ENCODE measurements around the gene KLF17.
A peak's percentile ranks its signal among the peaks of the same experiment; 100 is the strongest.
"Not testable (repeated sequence)": the region's sequence is repeated elsewhere in the genome, so short reads cannot be mapped to it uniquely, and the experiment has no call there.

The KLF17 gene

GRCh38 chr1:44111861-44112260, 6.8 kb upstream of the KLF17 start:
- no peaks in the 10 kb centered on the region for H3K36me3 ChIP-seq (ENCODE audit: control insufficient read depth, insufficient read depth, low read length)
- WGBS (ENCODE audit: extremely low coverage, insufficient coverage, low lambda C conversion rate) = no CpG with 5 or more reads among the region's 4 CpGs
- no peak overlapping the region for H3K27ac ChIP-seq (ENCODE audit: low read depth, low read length)
- no peak overlapping the region for H3K23ac ChIP-seq (ENCODE audit: low read length)
- no peak overlapping the region for H3K4me2 ChIP-seq (ENCODE audit: low read length)
- H3K18ac ChIP-seq (ENCODE audit: low read length) = no peak overlapping the region
- H2AK5ac ChIP-seq (ENCODE audit: low read length) = no peak overlapping the region
- no peaks in the 10 kb centered on the region for H3K79me2 ChIP-seq (ENCODE audit: control insufficient read depth, insufficient read depth, low read length)
- no peak overlapping the region for H2BK15ac ChIP-seq (replicated peaks; ENCODE audit: low read depth)
- H3K4me1 ChIP-seq (ENCODE audit: control insufficient read depth, low read depth, low read length) = no peaks in the 10 kb centered on the region
- H2BK120ac ChIP-seq (ENCODE audit: low read depth, low read length) = no peak overlapping the region
- no peak overlapping the region for H4K8ac ChIP-seq (ENCODE audit: low read depth, low read length)
- H2BK5ac ChIP-seq (ENCODE audit: low read length) = no peak overlapping the region
- no peak overlapping the region for H3K4me3 ChIP-seq (ENCODE audit: low read length)
- no peak overlapping the region for H3K56ac ChIP-seq (ENCODE audit: low read length)
- no peaks in the 10 kb centered on the region for H3K27me3 ChIP-seq (ENCODE audit: insufficient read depth, low read length, poor library complexity)
- H3K79me1 ChIP-seq (ENCODE audit: low read length) = no peaks in the 10 kb centered on the region
- no peak overlapping the region for H4K5ac ChIP-seq (ENCODE audit: low read length)
- no peak for DNase-seq
- no peak overlapping the region for H3K4ac ChIP-seq (ENCODE audit: low read depth, low read length)
- H3K9ac ChIP-seq (ENCODE audit: low read length) = no peak overlapping the region

GRCh38 chr1:44112486-44112885, 6.1 kb upstream of the KLF17 start:
- H3K4me3 ChIP-seq (ENCODE audit: low read length) = no peak overlapping the region
- H3K36me3 ChIP-seq (ENCODE audit: control insufficient read depth, insufficient read depth, low read length) = no peaks in the 10 kb centered on the region
- no peak overlapping the region for H2BK15ac ChIP-seq (replicated peaks; ENCODE audit: low read depth)
- no peak overlapping the region for H3K18ac ChIP-seq (ENCODE audit: low read length)
- WGBS (ENCODE audit: extremely low coverage, insufficient coverage, low lambda C conversion rate) = no CpG with 5 or more reads among the region's 3 CpGs
- H3K4ac ChIP-seq (ENCODE audit: low read depth, low read length) = no peak overlapping the region
- no peak for DNase-seq
- H3K79me1 ChIP-seq (ENCODE audit: low read length) = no peaks in the 10 kb centered on the region
- H2BK5ac ChIP-seq (ENCODE audit: low read length) = no peak overlapping the region
- no peak overlapping the region for H3K23ac ChIP-seq (ENCODE audit: low read length)
- H3K79me2 ChIP-seq (ENCODE audit: control insufficient read depth, insufficient read depth, low read length) = no peaks in the 10 kb centered on the region
- H4K8ac ChIP-seq (ENCODE audit: low read depth, low read length) = no peak overlapping the region
- no peaks in the 10 kb centered on the region for H3K27me3 ChIP-seq (ENCODE audit: insufficient read depth, low read length, poor library complexity)
- H4K5ac ChIP-seq (ENCODE audit: low read length) = no peak overlapping the region
- no peaks in the 10 kb centered on the region for H3K4me1 ChIP-seq (ENCODE audit: control insufficient read depth, low read depth, low read length)
- no peak overlapping the region for H3K56ac ChIP-seq (ENCODE audit: low read length)
- H2AK5ac ChIP-seq (ENCODE audit: low read length) = no peak overlapping the region
- no peak overlapping the region for H3K4me2 ChIP-seq (ENCODE audit: low read length)
- H3K27ac ChIP-seq (ENCODE audit: low read depth, low read length) = no peak overlapping the region
- no peak overlapping the region for H2BK120ac ChIP-seq (ENCODE audit: low read depth, low read length)
- H3K9ac ChIP-seq (ENCODE audit: low read length) = no peak overlapping the region

- H2BK120ac ChIP-seq (ENCODE audit: low read depth, low read length) = no peak overlapping the region
- no peaks in the 10 kb centered on the region for H3K79me1 ChIP-seq (ENCODE audit: low read length)
- WGBS (ENCODE audit: extremely low coverage, insufficient coverage, low lambda C conversion rate) = no CpG with 5 or more reads among the region's 2 CpGs
Observed at GRCh38 chr1:44113095-44113609, 5.5 kb upstream of the KLF17 start.

GRCh38 chr1:44114098-44114497, 4.5 kb upstream of the KLF17 start:
- no peak overlapping the region for H2AK5ac ChIP-seq (ENCODE audit: low read length)
- no peak for DNase-seq
- H3K79me2 ChIP-seq (ENCODE audit: control insufficient read depth, insufficient read depth, low read length) = no peaks in the 10 kb centered on the region
- H3K56ac ChIP-seq (ENCODE audit: low read length) = no peak overlapping the region
- no peak overlapping the region for H3K9ac ChIP-seq (ENCODE audit: low read length)
- no peak overlapping the region for H3K4me3 ChIP-seq (ENCODE audit: low read length)
- H2BK15ac ChIP-seq (replicated peaks; ENCODE audit: low read depth) = no peak overlapping the region
- no peak overlapping the region for H4K5ac ChIP-seq (ENCODE audit: low read length)
- no peak overlapping the region for H2BK120ac ChIP-seq (ENCODE audit: low read depth, low read length)
- no peak overlapping the region for H3K18ac ChIP-seq (ENCODE audit: low read length)
- no peaks in the 10 kb centered on the region for H3K27me3 ChIP-seq (ENCODE audit: insufficient read depth, low read length, poor library complexity)
- no peaks in the 10 kb centered on the region for H3K79me1 ChIP-seq (ENCODE audit: low read length)
- H3K36me3 ChIP-seq (ENCODE audit: control insufficient read depth, insufficient read depth, low read length) = no peaks in the 10 kb centered on the region
- no peak overlapping the region for H3K23ac ChIP-seq (ENCODE audit: low read length)
- no peak overlapping the region for H3K4ac ChIP-seq (ENCODE audit: low read depth, low read length)
- no peak overlapping the region for H3K4me2 ChIP-seq (ENCODE audit: low read length)
- H3K27ac ChIP-seq (ENCODE audit: low read depth, low read length) = no peak overlapping the region
- H3K4me1 ChIP-seq (ENCODE audit: control insufficient read depth, low read depth, low read length) = no peaks in the 10 kb centered on the region
- no CpG with 5 or more reads among the region's 7 CpGs for WGBS (ENCODE audit: extremely low coverage, insufficient coverage, low lambda C conversion rate)
- no peak overlapping the region for H4K8ac ChIP-seq (ENCODE audit: low read depth, low read length)
- H2BK5ac ChIP-seq (ENCODE audit: low read length) = no peak overlapping the region

More at GRCh38 chr1:44113095-44113609, 5.5 kb upstream of the KLF17 start:
- no peak for DNase-seq
- Histone ChIP-seq H3K4ac (ENCODE audit: low read depth, low read length) (no peak overlapping the region), H3K4me2 (ENCODE audit: low read length) (no peak overlapping the region), H3K36me3 (ENCODE audit: control insufficient read depth, insufficient read depth, low read length) (no peaks in the 10 kb centered on the region), H2BK15ac (replicated peaks; ENCODE audit: low read depth) (no peak overlapping the region), H3K27me3 (ENCODE audit: insufficient read depth, low read length, poor library complexity) (no peaks in the 10 kb centered on the region), H3K23ac (ENCODE audit: low read length) (no peak overlapping the region), H2BK5ac (ENCODE audit: low read length) (no peak overlapping the region), H3K56ac (ENCODE audit: low read length) (no peak overlapping the region), H2AK5ac (ENCODE audit: low read length) (no peak overlapping the region), H3K18ac (ENCODE audit: low read length) (no peak overlapping the region), H3K9ac (ENCODE audit: low read length) (no peak overlapping the region), H3K27ac (ENCODE audit: low read depth, low read length) (no peak overlapping the region), H4K8ac (ENCODE audit: low read depth, low read length) (no peak overlapping the region), H4K5ac (ENCODE audit: low read length) (no peak overlapping the region), H3K79me2 (ENCODE audit: control insufficient read depth, insufficient read depth, low read length) (no peaks in the 10 kb centered on the region), H3K4me1 (ENCODE audit: control insufficient read depth, low read depth, low read length) (no peaks in the 10 kb centered on the region), H3K4me3 (ENCODE audit: low read length) (no peak overlapping the region)

GRCh38 chr1:44117272-44117671, 1.3 kb upstream of the KLF17 start:
- not testable (repeated sequence) for H2BK120ac ChIP-seq (ENCODE audit: low read depth, low read length); H3K36me3 ChIP-seq (ENCODE audit: control insufficient read depth, insufficient read depth, low read length); H3K23ac ChIP-seq (ENCODE audit: low read length); H2AK5ac ChIP-seq (ENCODE audit: low read length); DNase-seq; H4K8ac ChIP-seq (ENCODE audit: low read depth, low read length); H3K9ac ChIP-seq (ENCODE audit: low read length); H3K56ac ChIP-seq (ENCODE audit: low read length); H3K27me3 ChIP-seq (ENCODE audit: insufficient read depth, low read length, poor library complexity); H3K79me1 ChIP-seq (ENCODE audit: low read length); H3K18ac ChIP-seq (ENCODE audit: low read length); H3K4me3 ChIP-seq (ENCODE audit: low read length); H2BK5ac ChIP-seq (ENCODE audit: low read length); H2BK15ac ChIP-seq (replicated peaks; ENCODE audit: low read depth); H3K27ac ChIP-seq (ENCODE audit: low read depth, low read length); H3K4ac ChIP-seq (ENCODE audit: low read depth, low read length); H3K4me1 ChIP-seq (ENCODE audit: control insufficient read depth, low read depth, low read length); H3K79me2 ChIP-seq (ENCODE audit: control insufficient read depth, insufficient read depth, low read length); H3K4me2 ChIP-seq (ENCODE audit: low read length); H4K5ac ChIP-seq (ENCODE audit: low read length)
- WGBS (ENCODE audit: extremely low coverage, insufficient coverage, low lambda C conversion rate) = no CpG with 5 or more reads among the region's 10 CpGs

- WGBS (ENCODE audit: extremely low coverage, insufficient coverage, low lambda C conversion rate) = 100% methylated on average over 4 of the region's 6 CpGs
- H2BK120ac ChIP-seq (ENCODE audit: low read depth, low read length) = no peak overlapping the region
- no peak overlapping the region for H3K56ac ChIP-seq (ENCODE audit: low read length)
- no peak overlapping the region for H2BK5ac ChIP-seq (ENCODE audit: low read length)
- no peak overlapping the region for H2BK15ac ChIP-seq (replicated peaks; ENCODE audit: low read depth)
- no peaks in the 10 kb centered on the region for H3K36me3 ChIP-seq (ENCODE audit: control insufficient read depth, insufficient read depth, low read length)
- DNase-seq = peak; percentile 3
- no peaks in the 10 kb centered on the region for H3K79me1 ChIP-seq (ENCODE audit: low read length)
- H3K4ac ChIP-seq (ENCODE audit: low read depth, low read length) = no peak overlapping the region
- H3K4me3 ChIP-seq (ENCODE audit: low read length) = no peak overlapping the region
- H3K9ac ChIP-seq (ENCODE audit: low read length) = no peak overlapping the region
- H3K23ac ChIP-seq (ENCODE audit: low read length) = no peak overlapping the region
- H4K5ac ChIP-seq (ENCODE audit: low read length) = no peak overlapping the region
- no peaks in the 10 kb centered on the region for H3K27me3 ChIP-seq (ENCODE audit: insufficient read depth, low read length, poor library complexity)
- H3K79me2 ChIP-seq (ENCODE audit: control insufficient read depth, insufficient read depth, low read length) = no peaks in the 10 kb centered on the region
- no peaks in the 10 kb centered on the region for H3K4me1 ChIP-seq (ENCODE audit: control insufficient read depth, low read depth, low read length)
- no peak overlapping the region for H3K4me2 ChIP-seq (ENCODE audit: low read length)
- H3K27ac ChIP-seq (ENCODE audit: low read depth, low read length) = no peak overlapping the region
- no peak overlapping the region for H3K18ac ChIP-seq (ENCODE audit: low read length)
- H2AK5ac ChIP-seq (ENCODE audit: low read length) = no peak overlapping the region
- H4K8ac ChIP-seq (ENCODE audit: low read depth, low read length) = no peak overlapping the region
Observed at GRCh38 chr1:44119525-44119924, 904 bp downstream of the KLF17 start.

All from mesendoderm (in vitro differentiated cells).